Stomach (tissue), 9 donors: Measurements from ENCODE around the gene DNAJB5. TPM values are rescaled to one million over a fixed set of nuclear protein-coding genes. Genes with fewer than 3 reads are reported as not detected.

Experiments
- DNase-seq, 2 donors: peaks; one replicate each; pipeline versions ENCODE4 v3.0.0 to v3.0.0-alpha.2; 2013 to 2019
- H3K27ac ChIP-seq, 5 donors: fragments of 200-600 bp in 4 of 5; sonication (generic) in 4 of 5; one replicate each; pipeline ENCODE4 v1.5.1; 2013 to 2019; ENCODE audit warnings: mild to moderate bottlenecking in 1 of 5, moderate library complexity in 1 of 5
- H3K27me3 ChIP-seq, 3 donors: fragments of 200-600 bp; sonication (generic); one replicate each; pipeline ENCODE4 v1.5.1; 2017 to 2019; ENCODE audit warnings: mixed run types in 1 of 3
- H3K36me3 ChIP-seq, 4 donors: fragments of 200-600 bp; sonication (generic); 1 replicate in 3 of 4; 2 replicates in 1 of 4; pipeline ENCODE4 v1.5.1; 2016 to 2019
- H3K4me1 ChIP-seq, 4 donors: fragments of 200-600 bp; sonication (generic); one replicate each; pipeline ENCODE4 v1.5.1; 2016 to 2019
- H3K4me3 ChIP-seq, 4 donors: fragments of 200-600 bp; sonication (generic) in 3 of 4; one replicate each; pipeline ENCODE4 v1.5.1; 2016 to 2019; ENCODE audit warnings: mild to moderate bottlenecking in 1 of 4
- H3K9me3 ChIP-seq, 4 donors: fragments of 200-600 bp; sonication (generic); one replicate each; pipeline ENCODE4 v1.5.1; 2016 to 2019
- CTCF ChIP-seq, 7 experiments: fragments of 450-650 bp in 4 of 7; fragments of 200-600 bp in 3 of 7; sonication (generic) in 3 of 7; IDR thresholded peaks; one replicate each; pipeline ENCODE4 v1.5.1; 2016 to 2019; ENCODE audit warnings: antibody characterized with exemption in 7 of 7, control low read depth in 2 of 7, mild to moderate bottlenecking in 1 of 7
- EP300 ChIP-seq: sonication (generic); formaldehyde crosslinking; IDR thresholded peaks from one replicate; pipeline ENCODE4 v1.6.1; 2017; ENCODE audit warnings: antibody characterized with exemption
- POLR2A ChIP-seq, 4 donors: fragments of 450-650 bp; IDR thresholded peaks; one replicate each; pipeline ENCODE4 v1.6.1; 2016; ENCODE audit warnings: antibody characterized with exemption in 4 of 4, control low read depth in 2 of 4, mild to moderate bottlenecking in 1 of 4, moderate library complexity in 1 of 4
- POLR2AphosphoS5 ChIP-seq, 3 donors: sonication (generic); formaldehyde crosslinking; IDR thresholded peaks; one replicate each; pipeline ENCODE4 v1.6.1; 2016; ENCODE audit warnings: antibody characterized with exemption in 3 of 3
- WGBS, 5 donors: extraction: QIAGEN DNeasy Blood & Tissue Kit in 3 of 5; methylation state at CpG; one replicate each; pipeline versions ENCODE4 v1.1.5 to v1.1.7; 2013 to 2018; 5-methylcytosine and 5-hydroxymethylcytosine counted together
- intact Hi-C: fragments of 100-400 bp; cut with DNase I; formaldehyde crosslinking; loops from one replicate; pipeline ENCODE4 v1.15.1; 2023; ENCODE audit warnings: low total_unique reads
- polyA plus RNA-seq, 3 donors: library from polyadenylated mRNA; stranded (reverse); fragments of 200-250 nt; gene quantifications; one replicate each; pipeline ENCODE4 v1.2.3, GENCODE V29; 2013
- total RNA-seq, 5 donors: library from RNA; depleted of rRNA; stranded (reverse); fragments of >200 nt; gene quantifications; one replicate each; pipeline versions ENCODE4 v1.1.0 to v1.2.3, GENCODE V29; 2014 to 2016
- donor health status: healthy with polysubstance abuse.
- donor health status: Bipolar disorder and iron deficiency.
- donor health status: healthy.

Gene DNAJB5
- total and polyA plus RNA-seq, 8 donors: 1.2 to 79.0 (median 16.5) TPM

- H3K9me3 ChIP-seq: no peaks in the 10 kb centered on the region
- no peak for DNase-seq
- no peak overlapping the region for H3K4me3 ChIP-seq
- no peak for TF ChIP-seq POLR2AphosphoS5 (IDR thresholded peaks at IDR 0.05)
- no peak for TF ChIP-seq EP300
- no peak for TF ChIP-seq CTCF (IDR thresholded peaks at IDR 0.05)
- no peak for TF ChIP-seq POLR2A (IDR thresholded peaks at IDR 0.05)
- H3K36me3 ChIP-seq: no peaks in the 10 kb centered on the region
- no peak overlapping the region for H3K27ac ChIP-seq
- H3K27me3 ChIP-seq: peaks cover 0 to 52% (median 36%) of the 10 kb centered on the region in 3 donors
- peaks cover 8 to 16% (median 11%) of the 10 kb centered on the region in 4 donors for H3K4me1 ChIP-seq
- WGBS, 5 donors: 74 to 81% (median 77%) methylated on average over 4 of the region's 4 CpGs
- intact Hi-C loops: no loop called here
These were observed 32.9 kb upstream of the DNAJB5 start for GRCh38 chr9:34956648-34957047.

- Histone ChIP-seq H3K4me1 (peaks cover 8 to 24% (median 11%) of the 10 kb centered on the region in 4 donors), H3K4me3 (peak within 1 kb of the TSS; percentile 46 to 74 (median 52)), H3K36me3 (no peaks in the 10 kb centered on the region), H3K27ac (no peak within 1 kb of the TSS), H3K27me3 (peaks cover 0 to 61% (median 36%) of the 10 kb centered on the region in 3 donors), H3K9me3 (no peaks in the 10 kb centered on the region)
- no peak for TF ChIP-seq CTCF (IDR thresholded peaks at IDR 0.05)
- no peak for TF ChIP-seq POLR2A (IDR thresholded peaks at IDR 0.05)
- no peak for TF ChIP-seq EP300
- no peak for TF ChIP-seq POLR2AphosphoS5 (IDR thresholded peaks at IDR 0.05)
- WGBS, 5 donors: 2 to 7% (median 2%) methylated on average over 10 to 116 of the region's 116 CpGs
- DNase-seq: peak in 1 of 2 donors; percentile 70
- intact Hi-C loops: no loop called here
These were observed 31.8 kb upstream of the DNAJB5 start, which contains the start of gene PHF24 for GRCh38 chr9:34957492-34958410. Gene PHF24, plus strand, starts transcription at chr9:34958285. Its CDS starts 13,014 bp downstream, at chr9:34971299.

- DNase-seq: no peak
- Histone ChIP-seq H3K4me3 (peak overlapping the region; percentile 46 to 74 (median 52)), H3K4me1 (peaks cover 8 to 24% (median 11%) of the 10 kb centered on the region in 4 donors), H3K27ac (no peak overlapping the region), H3K9me3 (no peaks in the 10 kb centered on the region), H3K27me3 (peaks cover 0 to 66% (median 36%) of the 10 kb centered on the region in 3 donors), H3K36me3 (no peaks in the 10 kb centered on the region)
- TF ChIP-seq POLR2AphosphoS5 (IDR thresholded peaks at IDR 0.05): no peak
- no peak for TF ChIP-seq EP300
- TF ChIP-seq POLR2A (IDR thresholded peaks at IDR 0.05): no peak
- TF ChIP-seq CTCF (IDR thresholded peaks at IDR 0.05): no peak
- 9 to 32% (median 10%) methylated on average over 6 to 21 of the region's 21 CpGs for WGBS, 5 donors
- intact Hi-C loops: no loop called here
These were observed 31.0 kb upstream of the DNAJB5 start for GRCh38 chr9:34958411-34958982.

- Histone ChIP-seq H3K27me3 (peaks cover 0 to 67% (median 36%) of the 10 kb centered on the region in 3 donors), H3K27ac (no peak overlapping the region), H3K4me3 (no peak overlapping the region), H3K9me3 (no peaks in the 10 kb centered on the region), H3K36me3 (no peaks in the 10 kb centered on the region), H3K4me1 (peaks cover 8 to 24% (median 11%) of the 10 kb centered on the region in 4 donors)
- DNase-seq: no peak
- TF ChIP-seq CTCF (IDR thresholded peaks at IDR 0.05) (no peak), POLR2A (IDR thresholded peaks at IDR 0.05) (no peak), POLR2AphosphoS5 (IDR thresholded peaks at IDR 0.05) (no peak), EP300 (no peak)
- WGBS, 5 donors: 84 to 93% (median 90%) methylated on average over 4 of the region's 4 CpGs
- intact Hi-C loops: no loop called here
These were observed 30.1 kb upstream of the DNAJB5 start for GRCh38 chr9:34959461-34959860.
